Measurements from ENCODE around the gene STARD3. TPM values are rescaled to one million over a fixed set of nuclear protein-coding genes. Genes with fewer than 3 reads are reported as not detected.

Gene STARD3
- total and polyA plus RNA-seq, 9 donors, result 34.5 to 55.9 (median 44.3) TPM

- no peak overlapping the region for H3K27ac ChIP-seq
- H3K9me3 ChIP-seq, result no peaks in the 10 kb centered on the region
- no peak overlapping the region for H3K4me3 ChIP-seq
- H3K4me1 ChIP-seq (ENCODE audit: insufficient read depth), result peaks cover 1% of the 10 kb centered on the region
- DNase-seq, result no peak
- H3K27me3 ChIP-seq, result no peaks in the 10 kb centered on the region
- WGBS, 3 donors, result 33 to 39% (median 35%) methylated on average over 6 of the region's 6 CpGs
- intact Hi-C loops (cut with DNase I), result loop anchor here in 1 of 4 donors (5.0 kb wide), 1 partner anchor 101 kb away; the partner anchor contains the start of gene MIEN1
- no peak for TF ChIP-seq CTCF (IDR thresholded peaks at IDR 0.05)
- no peak for TF ChIP-seq EP300 (IDR thresholded peaks at IDR 0.05)
- no peak for TF ChIP-seq POLR2A (IDR thresholded peaks at IDR 0.05)
- no peaks in the 10 kb centered on the region for H3K36me3 ChIP-seq
Observed at GRCh38 chr17:39631403-39631802, 5.5 kb upstream of the STARD3 start.

DNA sequence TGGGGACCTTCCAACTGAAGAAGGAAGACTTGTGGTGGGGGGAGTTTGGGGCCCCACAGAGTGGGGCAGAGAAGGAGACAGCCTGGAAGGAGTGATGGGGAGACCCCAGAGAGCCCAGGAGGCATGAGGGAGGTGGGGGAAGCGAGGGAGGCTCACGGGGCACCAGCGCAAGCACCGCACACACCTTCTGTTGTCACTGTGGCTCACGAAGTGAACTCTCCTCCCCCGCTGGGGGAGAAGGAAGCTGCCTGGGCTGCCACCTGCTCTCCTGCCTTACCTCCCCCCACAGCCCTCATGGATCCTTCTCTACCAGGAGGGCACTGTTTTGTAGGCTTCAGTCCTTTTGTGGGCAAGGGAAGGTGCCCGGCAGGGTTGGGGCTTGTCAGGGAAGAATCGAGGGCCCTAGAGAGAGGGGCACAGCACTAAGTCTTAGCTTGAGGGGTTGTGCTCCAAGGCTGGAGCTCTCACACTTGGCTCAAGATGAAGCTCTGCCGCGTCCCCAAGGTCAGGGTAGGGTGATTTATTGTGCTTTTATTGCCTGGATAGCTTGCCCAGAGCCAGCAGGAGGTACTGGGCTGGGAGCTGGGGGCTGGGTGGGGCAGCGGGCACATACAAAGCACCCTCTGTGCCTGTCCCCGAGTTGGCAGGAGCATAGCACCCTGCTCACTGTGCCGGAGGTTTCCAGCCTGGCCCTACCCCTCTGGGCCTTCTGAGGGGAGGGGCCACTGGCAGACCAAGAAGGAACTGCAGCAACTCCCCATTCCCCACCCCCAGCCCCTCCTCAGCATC, 4.6 kb upstream of the STARD3 start:
- no peaks in the 10 kb centered on the region for H3K27me3 ChIP-seq
- TF ChIP-seq POLR2A (IDR thresholded peaks at IDR 0.05) (no peak), EP300 (IDR thresholded peaks at IDR 0.05) (no peak), CTCF (IDR thresholded peaks at IDR 0.05) (no peak)
- no peaks in the 10 kb centered on the region for H3K36me3 ChIP-seq
- no peaks in the 10 kb centered on the region for H3K9me3 ChIP-seq
- 19 to 23% (median 21%) methylated on average over 12 to 13 of the region's 13 CpGs for WGBS, 3 donors
- intact Hi-C loops (cut with DNase I), result loop anchor here in 1 of 4 donors (5.0 kb wide), 1 partner anchor 100 kb away; the partner anchor contains the start of gene MIEN1
- no peak overlapping the region for H3K27ac ChIP-seq
- DNase-seq, result no peak
- peaks cover 1% of the 10 kb centered on the region for H3K4me1 ChIP-seq (ENCODE audit: insufficient read depth)
- H3K4me3 ChIP-seq, result no peak overlapping the region

GRCh38 chr17:39633570-39634183, 3.3 kb upstream of the STARD3 start:
- intact Hi-C loops (cut with DNase I), result loop anchor here in 1 of 4 donors (5.0 kb wide), 1 partner anchor 99 kb away; the partner anchor contains the start of gene MIEN1
- DNase-seq, result no peak

More at GRCh38 chr17:39633570-39634183, 3.3 kb upstream of the STARD3 start:
- Histone ChIP-seq H3K27ac (no peak overlapping the region), H3K36me3 (no peaks in the 10 kb centered on the region), H3K9me3 (no peaks in the 10 kb centered on the region), H3K4me3 (no peak overlapping the region), H3K4me1 (ENCODE audit: insufficient read depth) (peaks cover 8% of the 10 kb centered on the region), H3K27me3 (no peaks in the 10 kb centered on the region)
- 62 to 66% (median 66%) methylated on average over 7 to 8 of the region's 8 CpGs for WGBS, 3 donors
- no peak for TF ChIP-seq POLR2A (IDR thresholded peaks at IDR 0.05)
- no peak for TF ChIP-seq CTCF (IDR thresholded peaks at IDR 0.05)
- no peak for TF ChIP-seq EP300 (IDR thresholded peaks at IDR 0.05)

Measured in ovary (tissue), 9 donors.